Measurements from ENCODE around the gene PRSS21. TPM values are rescaled to one million over a fixed set of nuclear protein-coding genes. Genes with fewer than 3 reads are reported as not detected.

The PRSS21 gene
- total RNA-seq, 4 donors from 2014 or later: not detected

- DNase-seq (ENCODE audit: low spot score in 2 of 2): no peak
- Histone ChIP-seq H3K4me3 (no peak overlapping the region), H3K36me3 (no peaks in the 10 kb centered on the region), H3K9me3 (peaks cover 0 to 9% (median 0%) of the 10 kb centered on the region in 4 donors), H3K4me1 (peaks cover 0 to 15% (median 5%) of the 10 kb centered on the region in 4 donors), H3K27me3 (peaks cover 0 to 32% of the 10 kb centered on the region in 2 donors), H3K27ac (no peak overlapping the region)
- 77 to 91% methylated on average over 8 of the region's 8 CpGs for WGBS, 2 donors
- TF ChIP-seq EP300 (IDR thresholded peaks at IDR 0.05) (no peak), POLR2A (IDR thresholded peaks at IDR 0.05) (no peak), CTCF (IDR thresholded peaks at IDR 0.05) (no peak)
Observed at GRCh38 chr16:2843526-2843925, 26.5 kb downstream of the PRSS21 start.

GRCh38 chr16:2845116-2845515 lies 28.1 kb downstream of the PRSS21 start:
- Histone ChIP-seq H3K9me3 (peaks cover 0 to 10% (median 0%) of the 10 kb centered on the region in 4 donors), H3K36me3 (no peaks in the 10 kb centered on the region), H3K4me3 (no peak overlapping the region), H3K27ac (no peak overlapping the region), H3K27me3 (peaks cover 0 to 40% of the 10 kb centered on the region in 2 donors), H3K4me1 (peaks cover 0 to 11% (median 5%) of the 10 kb centered on the region in 4 donors)
- WGBS, 2 donors: 58 to 67% methylated on average over 5 of the region's 5 CpGs
- TF ChIP-seq POLR2A (IDR thresholded peaks at IDR 0.05) (no peak), CTCF (IDR thresholded peaks at IDR 0.05) (no peak), EP300 (IDR thresholded peaks at IDR 0.05) (no peak)
- DNase-seq (ENCODE audit: low spot score in 2 of 2): no peak

GRCh38 chr16:2846511-2847310 lies 29.7 kb downstream of the PRSS21 start:
- Histone ChIP-seq H3K4me3 (no peak overlapping the region), H3K27ac (no peak overlapping the region), H3K36me3 (no peaks in the 10 kb centered on the region), H3K27me3 (peaks cover 0 to 44% of the 10 kb centered on the region in 2 donors), H3K9me3 (peaks cover 0 to 10% (median 0%) of the 10 kb centered on the region in 4 donors), H3K4me1 (peaks cover 0 to 9% (median 5%) of the 10 kb centered on the region in 4 donors)
- 49 to 61% methylated on average over 3 of the region's 3 CpGs for WGBS, 2 donors
- DNase-seq (ENCODE audit: low spot score in 2 of 2): no peak
- TF ChIP-seq EP300 (IDR thresholded peaks at IDR 0.05) (no peak), CTCF (IDR thresholded peaks at IDR 0.05) (no peak), POLR2A (IDR thresholded peaks at IDR 0.05) (no peak)

- Histone ChIP-seq H3K27me3 (peaks cover 0 to 60% of the 10 kb centered on the region in 2 donors), H3K27ac (no peak overlapping the region), H3K4me1 (no peaks in the 10 kb centered on the region), H3K9me3 (peaks cover 0 to 23% (median 0%) of the 10 kb centered on the region in 4 donors), H3K4me3 (no peak overlapping the region), H3K36me3 (no peaks in the 10 kb centered on the region)
- no peak for DNase-seq (ENCODE audit: low spot score in 2 of 2)
- WGBS, 2 donors: 64 to 66% methylated on average over 16 of the region's 16 CpGs
- TF ChIP-seq CTCF (IDR thresholded peaks at IDR 0.05): no peak
- no peak for TF ChIP-seq EP300 (IDR thresholded peaks at IDR 0.05)
- no peak for TF ChIP-seq POLR2A (IDR thresholded peaks at IDR 0.05)
Observed at GRCh38 chr16:2848933-2849725, 32.1 kb downstream of the PRSS21 start.

Measured in tibial nerve (tissue), 4 donors.